ENCODE measurements around the gene ZRANB1. TPM values are rescaled to one million over a fixed set of nuclear protein-coding genes. Genes with fewer than 3 reads are reported as not detected.

Gene ZRANB1
- total RNA-seq, 2 donors from 2014 or later: 17.9 to 28.7 TPM

DNA sequence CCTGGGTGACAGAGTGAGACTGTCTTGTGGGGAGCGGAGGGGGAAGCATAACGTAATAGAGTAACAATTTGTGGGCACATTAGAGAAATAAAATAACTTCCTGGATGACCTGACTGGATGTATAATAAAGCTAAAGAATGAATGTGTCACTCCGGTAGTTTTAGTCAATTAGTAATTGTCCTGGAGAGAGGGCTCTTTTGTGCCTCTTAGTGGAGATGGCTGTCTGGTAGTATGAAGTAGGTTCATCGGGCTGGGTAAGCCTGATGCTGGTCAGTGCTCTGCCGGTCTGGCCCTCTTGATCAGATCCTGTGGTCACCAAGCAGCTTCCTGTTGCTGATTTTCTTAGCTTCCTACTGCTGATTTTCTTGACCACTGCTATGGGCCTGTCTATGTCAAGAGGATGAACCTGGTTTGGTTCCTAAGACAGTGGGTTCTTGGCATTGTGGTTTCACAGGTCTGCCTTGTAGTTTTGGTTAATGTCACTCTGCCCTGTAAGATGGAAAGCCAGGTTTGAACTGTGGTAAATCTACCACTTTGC, 34.1 kb downstream of the ZRANB1 start:
- Histone ChIP-seq H3K4me3 (no peak overlapping the region), H3K27me3 (replicated peaks; ENCODE audit: insufficient read depth) (no peaks in the 10 kb centered on the region), H3K27ac (no peak overlapping the region), H3K9me3 (no peaks in the 10 kb centered on the region), H3K36me3 (no peaks in the 10 kb centered on the region), H3K4me1 (replicated peaks) (no peaks in the 10 kb centered on the region)
- intact Hi-C loops (cut with DNase I): no loop called here
- no peak for DNase-seq (ENCODE audit: low spot score)
- 91% methylated on average over 5 of the region's 5 CpGs for WGBS
- no peak for TF ChIP-seq POLR2AphosphoS5 (IDR thresholded peaks at IDR 0.05)
- TF ChIP-seq, protein P1, sequence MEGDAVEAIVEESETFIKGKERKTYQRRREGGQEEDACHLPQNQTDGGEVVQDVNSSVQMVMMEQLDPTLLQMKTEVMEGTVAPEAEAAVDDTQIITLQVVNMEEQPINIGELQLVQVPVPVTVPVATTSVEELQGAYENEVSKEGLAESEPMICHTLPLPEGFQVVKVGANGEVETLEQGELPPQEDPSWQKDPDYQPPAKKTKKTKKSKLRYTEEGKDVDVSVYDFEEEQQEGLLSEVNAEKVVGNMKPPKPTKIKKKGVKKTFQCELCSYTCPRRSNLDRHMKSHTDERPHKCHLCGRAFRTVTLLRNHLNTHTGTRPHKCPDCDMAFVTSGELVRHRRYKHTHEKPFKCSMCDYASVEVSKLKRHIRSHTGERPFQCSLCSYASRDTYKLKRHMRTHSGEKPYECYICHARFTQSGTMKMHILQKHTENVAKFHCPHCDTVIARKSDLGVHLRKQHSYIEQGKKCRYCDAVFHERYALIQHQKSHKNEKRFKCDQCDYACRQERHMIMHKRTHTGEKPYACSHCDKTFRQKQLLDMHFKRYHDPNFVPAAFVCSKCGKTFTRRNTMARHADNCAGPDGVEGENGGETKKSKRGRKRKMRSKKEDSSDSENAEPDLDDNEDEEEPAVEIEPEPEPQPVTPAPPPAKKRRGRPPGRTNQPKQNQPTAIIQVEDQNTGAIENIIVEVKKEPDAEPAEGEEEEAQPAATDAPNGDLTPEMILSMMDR (IDR thresholded peaks at IDR 0.05): no peak
- no peak for TF ChIP-seq POLR2A (IDR thresholded peaks at IDR 0.05)

GRCh38 chr10:124977161-124977560, 35.2 kb downstream of the ZRANB1 start:
- WGBS: 98% methylated on average over 3 of the region's 3 CpGs
- intact Hi-C loops (cut with DNase I): no loop called here

GRCh38 chr10:124977648-124978375, 35.9 kb downstream of the ZRANB1 start:
- H3K9me3 ChIP-seq: no peaks in the 10 kb centered on the region
- WGBS: 69% methylated on average over 4 of the region's 4 CpGs
- no peaks in the 10 kb centered on the region for H3K4me1 ChIP-seq (replicated peaks)
- intact Hi-C loops (cut with DNase I): no loop called here
- no peak overlapping the region for H3K27ac ChIP-seq
- H3K4me3 ChIP-seq: no peak overlapping the region
- H3K36me3 ChIP-seq: no peaks in the 10 kb centered on the region
- H3K27me3 ChIP-seq (replicated peaks; ENCODE audit: insufficient read depth): no peaks in the 10 kb centered on the region
- TF ChIP-seq, protein P1 (IDR thresholded peaks at IDR 0.05): no peak
- TF ChIP-seq POLR2A (IDR thresholded peaks at IDR 0.05) (no peak), POLR2AphosphoS5 (IDR thresholded peaks at IDR 0.05) (no peak)
- DNase-seq (ENCODE audit: low spot score): no peak

More at GRCh38 chr10:124977161-124977560, 35.2 kb downstream of the ZRANB1 start:
- Histone ChIP-seq H3K4me3 (no peak overlapping the region), H3K4me1 (replicated peaks) (no peaks in the 10 kb centered on the region), H3K27me3 (replicated peaks; ENCODE audit: insufficient read depth) (no peaks in the 10 kb centered on the region), H3K36me3 (no peaks in the 10 kb centered on the region), H3K27ac (no peak overlapping the region), H3K9me3 (no peaks in the 10 kb centered on the region)
- DNase-seq (ENCODE audit: low spot score): no peak
- no peak for TF ChIP-seq POLR2A (IDR thresholded peaks at IDR 0.05)
- TF ChIP-seq POLR2AphosphoS5 (IDR thresholded peaks at IDR 0.05): no peak
- TF ChIP-seq, protein P1 (IDR thresholded peaks at IDR 0.05): no peak

DNA sequence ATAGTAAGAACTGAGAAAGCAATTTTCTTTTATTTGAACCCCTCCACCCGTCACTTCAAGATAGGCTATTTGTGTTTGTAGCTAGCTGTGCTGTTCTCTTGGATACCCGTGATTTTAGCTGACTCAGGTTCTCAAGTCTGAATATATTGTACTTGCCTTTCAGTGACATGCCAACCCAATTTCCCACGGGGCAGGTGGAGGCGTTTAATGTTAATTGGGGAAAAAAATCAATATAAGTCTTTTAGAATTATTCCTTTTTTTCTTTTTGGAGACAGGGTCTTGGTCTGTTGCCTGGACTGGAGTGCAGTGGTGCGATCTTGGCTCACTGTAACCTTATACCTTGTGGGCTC, 36.4 kb downstream of the ZRANB1 start:
- H3K27ac ChIP-seq: no peak overlapping the region
- H3K36me3 ChIP-seq: no peaks in the 10 kb centered on the region
- no peaks in the 10 kb centered on the region for H3K27me3 ChIP-seq (replicated peaks; ENCODE audit: insufficient read depth)
- H3K4me3 ChIP-seq: no peak overlapping the region
- H3K4me1 ChIP-seq (replicated peaks): no peaks in the 10 kb centered on the region
- no peaks in the 10 kb centered on the region for H3K9me3 ChIP-seq
- intact Hi-C loops (cut with DNase I): no loop called here
- DNase-seq (ENCODE audit: low spot score): no peak
- TF ChIP-seq POLR2A (IDR thresholded peaks at IDR 0.05) (no peak), POLR2AphosphoS5 (IDR thresholded peaks at IDR 0.05) (no peak)
- TF ChIP-seq, protein P1 (IDR thresholded peaks at IDR 0.05): no peak
- WGBS: 72% methylated on average over 5 of the region's 5 CpGs

DNA sequence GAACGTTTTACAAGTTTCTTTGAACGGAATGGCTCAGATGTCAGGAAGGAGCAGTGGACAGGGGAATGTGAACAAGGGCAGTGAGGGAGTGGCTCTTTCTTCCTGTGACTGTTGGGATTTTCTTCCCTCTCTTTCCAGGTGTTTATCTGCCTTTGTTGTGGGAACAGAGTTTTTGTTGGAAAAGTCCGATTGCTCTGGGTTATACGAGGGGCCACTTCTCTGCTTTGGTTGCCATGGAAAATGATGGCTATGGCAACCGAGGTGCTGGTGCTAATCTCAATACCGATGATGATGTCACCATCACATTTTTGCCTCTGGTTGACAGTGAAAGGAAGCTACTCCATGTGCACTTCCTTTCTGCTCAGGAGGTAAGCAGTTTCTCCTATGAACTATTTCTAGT, 41.4 kb downstream of the ZRANB1 start:
- intact Hi-C loops (cut with DNase I): no loop called here
- Histone ChIP-seq H3K27ac (peak overlapping the region in 1 of 2 donors; percentile 11), H3K36me3 (no peaks in the 10 kb centered on the region), H3K4me3 (no peak overlapping the region), H3K4me1 (replicated peaks) (no peaks in the 10 kb centered on the region), H3K9me3 (no peaks in the 10 kb centered on the region), H3K27me3 (replicated peaks; ENCODE audit: insufficient read depth) (no peaks in the 10 kb centered on the region)
- no peak for DNase-seq (ENCODE audit: low spot score)
- no peak for TF ChIP-seq POLR2A (IDR thresholded peaks at IDR 0.05)
- 25% methylated on average over 6 of the region's 6 CpGs for WGBS

Data from prostate gland (tissue), 2 donors.